K562 (cell line): ENCODE measurements around the gene HEPHL1.
A peak's percentile ranks its signal among the peaks of the same experiment; 100 is the strongest.

Experiments
- FOXP1 ChIP-seq: sonication (generic); formaldehyde crosslinking; IDR thresholded peaks from 2 replicates; pipeline ENCODE4 v1.8.0; 2022; ENCODE audit warnings: mild to moderate bottlenecking, missing genetic modification reagents
- GTF2F1 ChIP-seq: IDR thresholded peaks from 2 replicates; pipeline ENCODE4 v1.6.1; 2011; ENCODE audit warnings: low read depth, low read length, improper control_type of control experiment
- KDM4B ChIP-seq, 2 experiments: fragments of 450-650 bp in 1 of 2; sonication (generic) in 1 of 2; IDR thresholded peaks; 2 replicates each; pipeline ENCODE4 v1.6.1; 2016 to 2017; ENCODE audit warnings: borderline replicate concordance in 2 of 2, antibody characterized with exemption in 1 of 2, low read depth in 1 of 2, mild to moderate bottlenecking in 1 of 2
- NR2C2 ChIP-seq, 2 experiments: fragments of 200-800 bp in 1 of 2; sonication (Bioruptor generic) in 1 of 2; sonication (generic) in 1 of 2; formaldehyde crosslinking in 1 of 2; IDR thresholded peaks; 2 replicates each; pipeline versions ENCODE4 v1.6.1 to v1.8.0; 2016 to 2022; ENCODE audit warnings: mild to moderate bottlenecking in 1 of 2, missing compliant biosample characterization in 1 of 2, missing genetic modification characterization in 1 of 2, missing genetic modification reagents in 1 of 2
- RBBP5 ChIP-seq: fragments of 200-600 bp; sonication (generic); IDR thresholded peaks from 2 replicates; pipeline ENCODE4 v1.6.1; 2012; ENCODE audit warnings: borderline replicate concordance, mild to moderate bottlenecking, low read length, control low read depth, inconsistent platforms; ENCODE audit not compliant: insufficient read depth, poor library complexity, severe bottlenecking
- YBX1 ChIP-seq: fragments of 450-650 bp; IDR thresholded peaks from 2 replicates; pipeline ENCODE4 v1.7.1; 2016; ENCODE audit warnings: mild to moderate bottlenecking
- ZNF133 ChIP-seq: fragments of 250-450 bp; sonication (Bioruptor Pico); IDR thresholded peaks from 2 replicates; pipeline ENCODE4 v1.4.0; 2020; ENCODE audit warnings: mild to moderate bottlenecking
- ZNF263 ChIP-seq: sonication (generic); formaldehyde crosslinking; IDR thresholded peaks from 2 replicates; pipeline ENCODE4 v1.8.0; 2022; ENCODE audit warnings: mild to moderate bottlenecking, missing genetic modification reagents, borderline replicate concordance

GRCh38 chr11:94128746-94129511 lies 107.8 kb downstream of the HEPHL1 start, which contains the start of gene PANX1:
- TF ChIP-seq GTF2F1 (no peak), FOXP1 (no peak), RBBP5 (peak; percentile 93), YBX1 (no peak), KDM4B (IDR thresholded peaks at IDR 0.05; ENCODE audit: borderline replicate concordance in 2 of 2, low read depth in 1 of 2) (no peak), ZNF133 (CRISPR knock-in tag) (no peak), ZNF263 (CRISPR knock-in tag) (no peak), NR2C2 (CRISPR knock-in tag; IDR thresholded peaks at IDR 0.05) (0 out of 2 replicates have a peak, but pooled peaks have one; percentile 32), NR2C2 (tag; IDR thresholded peaks at IDR 0.05) (no peak)
